GM12873 (cell line): Measurements from ENCODE around the gene MAML2.

Experiments
- CTCF ChIP-seq: IDR thresholded peaks from 2 replicates; pipeline ENCODE4 v1.5.1; 2012; ENCODE audit warnings: low read depth, mild to moderate bottlenecking, moderate library complexity, low read length, control low read depth; ENCODE audit not compliant: insufficient read depth; ENCODE audit errors: missing control alignments

Gene MAML2

GRCh38 chr11:95985174-95985808, 357.7 kb downstream of the MAML2 start:
- no peak for TF ChIP-seq CTCF

- TF ChIP-seq CTCF = no peak
Measured at GRCh38 chr11:95984072-95984471, 358.9 kb downstream of the MAML2 start.

GRCh38 chr11:95977534-95978174, 365.3 kb downstream of the MAML2 start:
- no peak for TF ChIP-seq CTCF

- TF ChIP-seq CTCF = no peak
Measured at GRCh38 chr11:95976550-95976949, 366.4 kb downstream of the MAML2 start.

GRCh38 chr11:95975343-95975742, 367.7 kb downstream of the MAML2 start:
- TF ChIP-seq CTCF = no peak

- no peak for TF ChIP-seq CTCF
Measured at GRCh38 chr11:95972060-95972459, 370.9 kb downstream of the MAML2 start.

- TF ChIP-seq CTCF = peak; percentile 24
Measured at GRCh38 chr11:95968585-95968984, 374.4 kb downstream of the MAML2 start.
